ENCODE data around the gene RASGEF1B.

GRCh38 chr4:81409836-81410235 is 61.9 kb downstream of the RASGEF1B start:
- TF ChIP-seq, protein P1, sequence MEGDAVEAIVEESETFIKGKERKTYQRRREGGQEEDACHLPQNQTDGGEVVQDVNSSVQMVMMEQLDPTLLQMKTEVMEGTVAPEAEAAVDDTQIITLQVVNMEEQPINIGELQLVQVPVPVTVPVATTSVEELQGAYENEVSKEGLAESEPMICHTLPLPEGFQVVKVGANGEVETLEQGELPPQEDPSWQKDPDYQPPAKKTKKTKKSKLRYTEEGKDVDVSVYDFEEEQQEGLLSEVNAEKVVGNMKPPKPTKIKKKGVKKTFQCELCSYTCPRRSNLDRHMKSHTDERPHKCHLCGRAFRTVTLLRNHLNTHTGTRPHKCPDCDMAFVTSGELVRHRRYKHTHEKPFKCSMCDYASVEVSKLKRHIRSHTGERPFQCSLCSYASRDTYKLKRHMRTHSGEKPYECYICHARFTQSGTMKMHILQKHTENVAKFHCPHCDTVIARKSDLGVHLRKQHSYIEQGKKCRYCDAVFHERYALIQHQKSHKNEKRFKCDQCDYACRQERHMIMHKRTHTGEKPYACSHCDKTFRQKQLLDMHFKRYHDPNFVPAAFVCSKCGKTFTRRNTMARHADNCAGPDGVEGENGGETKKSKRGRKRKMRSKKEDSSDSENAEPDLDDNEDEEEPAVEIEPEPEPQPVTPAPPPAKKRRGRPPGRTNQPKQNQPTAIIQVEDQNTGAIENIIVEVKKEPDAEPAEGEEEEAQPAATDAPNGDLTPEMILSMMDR (conservative IDR thresholded peaks at IDR 0.05; ENCODE audit: low read depth, low read length) = no peak
- TF ChIP-seq RAD21 (IDR thresholded peaks at IDR 0.05; ENCODE audit: low read length) (no peak), BHLHE40 (IDR thresholded peaks at IDR 0.05; ENCODE audit: low read depth, low read length) (no peak)

Measured in IMR-90 (cell line).